Aorta (tissue), 5 donors: Measurements from ENCODE around the gene PHF20. TPM values are rescaled to one million over a fixed set of nuclear protein-coding genes. Genes with fewer than 3 reads are reported as not detected.
A peak's percentile ranks its signal among the peaks of the same experiment; 100 is the strongest.
"Not testable (repeated sequence)": the region's sequence is repeated elsewhere in the genome, so short reads cannot be mapped to it uniquely, and the experiment has no call there.

Experiments used
- ATAC-seq: fragments of 200-7000 bp; cut with Tn5 transposase; one replicate; pipeline ENCODE4 v1.9.1; 2022; ENCODE audit warnings: moderate library complexity; ENCODE audit not compliant: low FRiP score
- DNase-seq, 2 donors: peaks; one replicate each; pipeline ENCODE4 v3.0.0-alpha.2; 2020
- H3K27ac ChIP-seq, 2 donors: one replicate each; pipeline ENCODE4 v1.5.1; 2013; ENCODE audit warnings: low read length in 2 of 2, mild to moderate bottlenecking in 2 of 2, moderate library complexity in 2 of 2, control low read depth in 1 of 2, inconsistent platforms in 1 of 2, low read depth in 1 of 2
- H3K27me3 ChIP-seq, 2 donors: one replicate each; pipeline ENCODE4 v1.6.1; 2013; ENCODE audit warnings: control low read depth in 1 of 2, low read length in 1 of 2, mild to moderate bottlenecking in 1 of 2, moderate library complexity in 1 of 2; ENCODE audit not compliant: insufficient read depth in 2 of 2, control insufficient read depth in 1 of 2
- H3K36me3 ChIP-seq, 2 donors: one replicate each; pipeline ENCODE4 v1.6.1; 2013; ENCODE audit warnings: control low read depth in 1 of 2, low read length in 1 of 2, mild to moderate bottlenecking in 1 of 2; ENCODE audit not compliant: insufficient read depth in 2 of 2, control insufficient read depth in 1 of 2
- H3K4me1 ChIP-seq, 2 donors: one replicate each; pipeline ENCODE4 v1.6.1; 2013; ENCODE audit warnings: low read length in 2 of 2, control low read depth in 1 of 2, mild to moderate bottlenecking in 1 of 2, moderate library complexity in 1 of 2; ENCODE audit not compliant: insufficient read depth in 2 of 2, control insufficient read depth in 1 of 2
- H3K4me3 ChIP-seq, 2 donors: one replicate each; pipeline ENCODE4 v1.5.1; 2013; ENCODE audit warnings: low read length in 2 of 2, control low read depth in 1 of 2, mild to moderate bottlenecking in 1 of 2
- H3K9me3 ChIP-seq: one replicate; pipeline ENCODE4 v1.6.1; 2013; ENCODE audit warnings: mild to moderate bottlenecking, low read length; ENCODE audit not compliant: control insufficient read depth
- WGBS, 2 donors: extraction: QIAGEN DNeasy Blood & Tissue Kit; methylation state at CpG; one replicate each; pipeline ENCODE4 v1.1.7; 2013; 5-methylcytosine and 5-hydroxymethylcytosine counted together
- intact Hi-C, 2 donors: fragments of 100-400 bp; cut with DNase I; formaldehyde crosslinking; loops; one replicate each; pipeline versions ENCODE4 v1.14.2 to v1.15.0; 2022
- polyA plus RNA-seq, 2 donors: library from polyadenylated mRNA; stranded (reverse); fragments of 200-250 nt; gene quantifications; one replicate each; pipeline ENCODE4 v1.2.3, GENCODE V29; 2013
- total RNA-seq, 2 donors: library from RNA; stranded (reverse); fragmentation: NEBNext Ultra II Directional; extraction: Animal tissue kit (Norgen Biotek cat#: 25700); gene quantifications; one replicate each; pipeline ENCODE4 v1.2.1, GENCODE V29; 2021
- donor health status: healthy with polysubstance abuse.
- donor health status: Bipolar disorder and iron deficiency.
- donor health status: DM: no; HTN: no; CAD: no.
- donor health status: DM: no; HTN: no; CAD: no.
- donor health status: DM: yes; HTN: yes; CAD: no.

PHF20 gene
- total and polyA plus RNA-seq, 4 donors = 17.1 to 64.4 (median 40.8) TPM

- ATAC-seq (no peak), DNase-seq (no peak)
- Histone ChIP-seq H3K27me3 (no peaks in the 10 kb centered on the region), H3K9me3 (no peaks in the 10 kb centered on the region), H3K4me3 (no peak overlapping the region), H3K27ac (no peak overlapping the region), H3K36me3 (no peaks in the 10 kb centered on the region), H3K4me1 (no peaks in the 10 kb centered on the region)
- intact Hi-C loops = loop anchor here in 1 of 2 donors (10.0 kb wide), 2 partner anchors 114 to 424 kb away; partner anchors contain the start of gene PHF20
- 97 to 100% methylated on average over 1 of the region's 1 CpG for WGBS, 2 donors
These were observed 116.8 kb downstream of the PHF20 start for GRCh38 chr20:35888657-35889056.

GRCh38 chr20:35891375-35891774 is 119.6 kb downstream of the PHF20 start:
- 92 to 98% methylated on average over 2 of the region's 2 CpGs for WGBS, 2 donors
- intact Hi-C loops = no loop called here
- no peak overlapping the region for H3K27ac ChIP-seq
- DNase-seq (no peak), ATAC-seq (no peak)
- H3K27me3 ChIP-seq = no peaks in the 10 kb centered on the region
- no peaks in the 10 kb centered on the region for H3K4me1 ChIP-seq
- no peaks in the 10 kb centered on the region for H3K36me3 ChIP-seq
- no peak overlapping the region for H3K4me3 ChIP-seq
- H3K9me3 ChIP-seq = no peaks in the 10 kb centered on the region

- no peak for DNase-seq
- intact Hi-C loops = no loop called here
- H3K27me3 ChIP-seq = no peaks in the 10 kb centered on the region
- no peak overlapping the region for H3K4me3 ChIP-seq
- no peaks in the 10 kb centered on the region for H3K9me3 ChIP-seq
- H3K36me3 ChIP-seq = no peaks in the 10 kb centered on the region
- no peaks in the 10 kb centered on the region for H3K4me1 ChIP-seq
- WGBS, 2 donors = 95 to 96% methylated on average over 3 of the region's 3 CpGs
- no peak overlapping the region for H3K27ac ChIP-seq
- ATAC-seq = no peak
These were observed 121.1 kb downstream of the PHF20 start for GRCh38 chr20:35892871-35893270.

- DNase-seq = no peak
- no peaks in the 10 kb centered on the region for H3K4me1 ChIP-seq
- no peaks in the 10 kb centered on the region for H3K9me3 ChIP-seq
- intact Hi-C loops = no loop called here
- WGBS, 2 donors = 91% methylated on average over 3 of the region's 3 CpGs
- H3K36me3 ChIP-seq = no peaks in the 10 kb centered on the region
- no peak for ATAC-seq
- no peak overlapping the region for H3K27ac ChIP-seq
- no peaks in the 10 kb centered on the region for H3K27me3 ChIP-seq
- no peak overlapping the region for H3K4me3 ChIP-seq
These were observed 122.1 kb downstream of the PHF20 start for GRCh38 chr20:35893942-35894341.

GRCh38 chr20:35895516-35895915 is 123.7 kb downstream of the PHF20 start:
- DNase-seq, H3K4me3 ChIP-seq, H3K27ac ChIP-seq, ATAC-seq, H3K36me3 ChIP-seq, H3K27me3 ChIP-seq, intact Hi-C loops, H3K4me1 ChIP-seq, H3K9me3 ChIP-seq: not testable (repeated sequence)
- WGBS, 2 donors = 90 to 92% methylated on average over 7 of the region's 7 CpGs

GRCh38 chr20:35899064-35899463 is 127.2 kb downstream of the PHF20 start:
- 93% methylated on average over 3 of the region's 3 CpGs for WGBS, 2 donors

GRCh38 chr20:35901230-35901629 is 129.4 kb downstream of the PHF20 start:
- not testable (repeated sequence) for H3K9me3 ChIP-seq

More at GRCh38 chr20:35899064-35899463, 127.2 kb downstream of the PHF20 start:
- intact Hi-C loops = no loop called here
- H3K4me1 ChIP-seq = no peaks in the 10 kb centered on the region
- H3K9me3 ChIP-seq = no peaks in the 10 kb centered on the region
- no peak overlapping the region for H3K4me3 ChIP-seq
- DNase-seq (no peak), ATAC-seq (no peak)
- no peak overlapping the region for H3K27ac ChIP-seq
- no peaks in the 10 kb centered on the region for H3K27me3 ChIP-seq
- H3K36me3 ChIP-seq = peaks cover 3 to 4% of the 10 kb centered on the region in 2 donors

GRCh38 chr20:35901678-35902544 is 130.1 kb downstream of the PHF20 start:
- WGBS, 2 donors = 90 to 92% methylated on average over 4 of the region's 4 CpGs

More at GRCh38 chr20:35901230-35901629, 129.4 kb downstream of the PHF20 start:
- not testable (repeated sequence) for ATAC-seq, H3K36me3 ChIP-seq, DNase-seq, H3K27ac ChIP-seq, H3K4me3 ChIP-seq, H3K27me3 ChIP-seq, H3K4me1 ChIP-seq
- intact Hi-C loops = loop anchor here in 1 of 2 donors (10.0 kb wide), 1 partner anchor 436 kb away; no protein-coding TSS in a partner anchor
- 85 to 94% methylated on average over 4 of the region's 4 CpGs for WGBS, 2 donors

GRCh38 chr20:35902545-35902941 is 130.7 kb downstream of the PHF20 start:
- intact Hi-C loops = loop anchor here in 1 of 2 donors (10.0 kb wide), 1 partner anchor 438 kb away; no protein-coding TSS in a partner anchor
- ATAC-seq (no peak), DNase-seq (no peak)
- Histone ChIP-seq H3K27ac (no peak overlapping the region), H3K4me3 (no peak overlapping the region), H3K36me3 (peaks cover 5 to 6% of the 10 kb centered on the region in 2 donors), H3K9me3 (no peaks in the 10 kb centered on the region), H3K27me3 (no peaks in the 10 kb centered on the region), H3K4me1 (no peaks in the 10 kb centered on the region)
- 99% methylated on average over 3 of the region's 3 CpGs for WGBS, 2 donors

More at GRCh38 chr20:35901678-35902544, 130.1 kb downstream of the PHF20 start:
- intact Hi-C loops = loop anchor here in 1 of 2 donors (10.0 kb wide), 1 partner anchor 437 kb away; no protein-coding TSS in a partner anchor
- Histone ChIP-seq H3K27ac (no peak overlapping the region), H3K9me3 (no peaks in the 10 kb centered on the region), H3K4me1 (no peaks in the 10 kb centered on the region), H3K4me3 (no peak overlapping the region), H3K36me3 (peaks cover 5 to 6% of the 10 kb centered on the region in 2 donors), H3K27me3 (no peaks in the 10 kb centered on the region)
- no peak for DNase-seq
- ATAC-seq = peak; percentile 70
